GM23248 (cell line): Measurements from ENCODE around the gene NEIL1. TPM values are rescaled to one million over a fixed set of nuclear protein-coding genes. Genes with fewer than 3 reads are reported as not detected.
A peak's percentile ranks its signal among the peaks of the same experiment; 100 is the strongest.
"Not testable (repeated sequence)": the region's sequence is repeated elsewhere in the genome, so short reads cannot be mapped to it uniquely, and the experiment has no call there.

ENCODE experiments used
- DNase-seq: peaks from one replicate; pipeline ENCODE4 v3.0.0-alpha.2; 2015
- H2AFZ ChIP-seq: fragments of 200-600 bp; sonication (generic); 2 replicates; pipeline ENCODE4 v1.6.1; 2016; ENCODE audit warnings: antibody characterized with exemption
- H3F3A ChIP-seq: fragments of 200-600 bp; sonication (generic); 2 replicates; pipeline ENCODE4 v1.6.1; 2016; ENCODE audit warnings: mild to moderate bottlenecking, antibody characterized with exemption, mixed run types; ENCODE audit not compliant: insufficient read depth
- H3K27ac ChIP-seq: fragments of 200-600 bp; sonication (generic); 2 replicates; pipeline ENCODE4 v1.5.1; 2016; ENCODE audit warnings: mild to moderate bottlenecking
- H3K27me3 ChIP-seq: fragments of 200-600 bp; sonication (generic); replicated peaks from 2 replicates; pipeline ENCODE4 v1.6.1; 2016; ENCODE audit warnings: mild to moderate bottlenecking; ENCODE audit not compliant: insufficient read depth
- H3K36me3 ChIP-seq: fragments of 200-600 bp; sonication (generic); 2 replicates; pipeline ENCODE4 v1.6.1; 2016; ENCODE audit warnings: low read depth, mild to moderate bottlenecking
- H3K4me1 ChIP-seq: fragments of 200-600 bp; sonication (generic); 2 replicates; pipeline ENCODE4 v1.6.1; 2016; ENCODE audit warnings: mild to moderate bottlenecking; ENCODE audit not compliant: insufficient read depth
- H3K4me2 ChIP-seq: fragments of 200-600 bp; sonication (generic); one replicate; pipeline ENCODE4 v1.6.1; 2016; ENCODE audit warnings: mild to moderate bottlenecking; ENCODE audit not compliant: unreplicated experiment
- H3K4me3 ChIP-seq: fragments of 200-600 bp; sonication (generic); 2 replicates; pipeline ENCODE4 v1.5.1; 2016; ENCODE audit warnings: mild to moderate bottlenecking
- H3K79me2 ChIP-seq: fragments of 200-600 bp; sonication (generic); 2 replicates; pipeline ENCODE4 v1.6.1; 2016; ENCODE audit warnings: mild to moderate bottlenecking; ENCODE audit not compliant: insufficient read depth
- H3K9ac ChIP-seq: fragments of 200-600 bp; sonication (generic); 2 replicates; pipeline ENCODE4 v1.6.1; 2016; ENCODE audit warnings: mild to moderate bottlenecking
- H3K9me2 ChIP-seq: fragments of 200-600 bp; sonication (generic); 2 replicates; pipeline ENCODE4 v1.6.1; 2016; ENCODE audit warnings: mixed run types, mild to moderate bottlenecking, moderate library complexity; ENCODE audit not compliant: insufficient read depth
- H3K9me3 ChIP-seq: fragments of 200-600 bp; sonication (generic); one replicate; pipeline ENCODE4 v1.6.1; 2017; ENCODE audit warnings: low read depth
- H4K20me1 ChIP-seq: fragments of 200-600 bp; sonication (generic); 2 replicates; pipeline ENCODE4 v1.6.0; 2016; ENCODE audit not compliant: insufficient read depth
- EZH2 ChIP-seq: fragments of 200-600 bp; sonication (generic); IDR thresholded peaks from 2 replicates; pipeline ENCODE4 v1.6.1; 2018; ENCODE audit warnings: antibody characterized with exemption, mild to moderate bottlenecking; ENCODE audit not compliant: insufficient read depth, poor library complexity, severe bottlenecking
- EZH2phosphoT487 ChIP-seq: fragments of 200-600 bp; sonication (generic); IDR thresholded peaks from 2 replicates; pipeline ENCODE4 v1.6.1; 2018; ENCODE audit warnings: antibody characterized with exemption, moderate library complexity, mild to moderate bottlenecking, low read depth; ENCODE audit not compliant: insufficient read depth
- WGBS, 2 experiments: methylation state at CpG; one replicate each; pipeline ENCODE4 v1.1.6; 2015 to 2017; ENCODE audit warnings: low lambda C conversion rate in 2 of 2, low coverage in 1 of 2; ENCODE audit errors: missing lambda C conversion rate in 2 of 2; 5-methylcytosine and 5-hydroxymethylcytosine counted together
- in situ Hi-C: fragments of 300-500 bp; cut with MboI; formaldehyde crosslinking; loops from 2 replicates; pipeline ENCODE4 v1.15.0; 2020
- polyA plus RNA-seq: library from polyadenylated mRNA; unstranded; fragments of >200 nt; fragmentation: Nextera tagmentation; extraction: Ambion mirVana; gene quantifications from 2 replicates; pipeline ENCODE4 v1.2.1, GENCODE V29; 2016
- total RNA-seq: library from RNA; depleted of rRNA; stranded (reverse); fragments of >200 nt; shearing (Covaris generic); gene quantifications from 2 replicates; pipeline ENCODE4 v1.2.3, GENCODE V29; 2014

The NEIL1 gene
- total and polyA plus RNA-seq, 2 experiments from 2014 or later = 3.9 to 15.9 TPM

- Histone ChIP-seq H3K9ac (no peak overlapping the region), H2AFZ (no peak overlapping the region), H3K4me1 (no peaks in the 10 kb centered on the region), H3K27me3 (no peaks in the 10 kb centered on the region), H3K9me3 (no peaks in the 10 kb centered on the region), H3K36me3 (no peaks in the 10 kb centered on the region), H3K27ac (no peak overlapping the region), H4K20me1 (no peaks in the 10 kb centered on the region), H3K4me3 (no peak overlapping the region), H3K9me2 (no peaks in the 10 kb centered on the region), H3K4me2 (no peak overlapping the region), H3K79me2 (no peaks in the 10 kb centered on the region), H3F3A (no peaks in the 10 kb centered on the region)
- no peak for TF ChIP-seq EZH2
- TF ChIP-seq EZH2phosphoT487 = no peak
- 93% methylated on average over 2 of the region's 2 CpGs for WGBS, 2 experiments
- no peak for DNase-seq
- in situ Hi-C loops = no loop called here
Measured at GRCh38 chr15:75329571-75329970, 17.3 kb upstream of the NEIL1 start.

DNA sequence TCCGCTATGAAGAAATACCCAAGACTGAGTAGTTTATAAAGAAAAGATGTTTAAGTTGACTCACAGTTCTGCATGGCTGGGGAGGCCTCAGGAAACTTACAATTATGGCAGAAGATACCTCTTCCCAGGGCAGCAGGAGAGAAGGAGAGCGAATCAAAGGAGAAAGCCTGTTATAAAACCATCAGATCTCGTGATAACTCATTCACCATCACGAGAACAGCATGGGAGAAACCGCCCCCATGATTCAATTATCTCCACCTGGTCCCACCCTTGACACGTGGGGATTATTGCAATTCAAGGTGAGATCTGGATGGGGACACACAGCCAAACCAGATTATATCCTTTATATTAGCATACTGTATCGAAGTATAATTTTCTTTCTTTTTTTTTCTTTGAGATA lies 14.7 kb upstream of the NEIL1 start:
- peaks cover 13% of the 10 kb centered on the region for H3K79me2 ChIP-seq
- DNase-seq, H4K20me1 ChIP-seq, H3K4me3 ChIP-seq, H3K27me3 ChIP-seq, H3K27ac ChIP-seq, in situ Hi-C loops, H3K4me2 ChIP-seq, H3K9me2 ChIP-seq, H2AFZ ChIP-seq, H3K36me3 ChIP-seq, H3K9ac ChIP-seq, H3K9me3 ChIP-seq, H3F3A ChIP-seq: not testable (repeated sequence)
- 52 to 59% methylated on average over 7 of the region's 7 CpGs for WGBS, 2 experiments
- peaks cover 10% of the 10 kb centered on the region; the same call in 1 of the 2 replicates for H3K4me1 ChIP-seq

DNA sequence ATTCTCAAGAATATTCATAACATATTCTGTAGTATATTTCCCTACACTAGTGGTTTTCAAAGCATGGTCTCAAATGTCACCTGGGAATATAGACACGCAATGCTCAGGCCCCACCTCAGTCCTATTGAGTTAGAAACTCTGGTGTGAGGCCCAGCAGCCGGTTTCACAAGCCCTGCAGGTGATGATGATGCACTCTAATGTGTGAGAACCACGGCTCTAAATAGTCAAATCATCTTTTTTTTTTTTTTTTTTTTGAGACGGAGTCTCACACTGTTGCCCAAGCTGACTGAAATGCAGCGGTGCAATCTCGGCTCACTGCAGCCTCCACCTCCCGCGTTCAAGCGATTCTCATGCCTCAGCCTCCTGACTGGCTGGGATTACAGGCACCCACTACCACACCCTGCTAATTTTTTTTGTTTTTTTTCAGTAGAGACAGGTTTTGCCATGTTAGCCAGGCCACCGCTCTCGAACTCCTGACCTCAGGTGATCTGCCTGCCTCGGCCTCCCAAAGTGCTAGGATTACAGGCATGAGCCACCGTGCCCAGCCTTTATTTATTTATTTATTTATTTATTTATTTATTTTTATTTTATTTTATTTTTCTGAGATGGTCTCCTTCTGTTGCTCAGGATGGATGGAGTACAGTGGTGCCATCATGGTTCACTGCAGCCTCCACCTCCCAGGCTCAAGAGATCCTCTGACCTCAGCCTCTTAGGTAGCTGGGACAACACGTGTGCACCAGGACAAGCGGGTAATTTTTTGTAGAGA lies 13.0 kb upstream of the NEIL1 start:
- H3K79me2 ChIP-seq = peaks cover 15% of the 10 kb centered on the region
- H3K4me1 ChIP-seq = peaks cover 10% of the 10 kb centered on the region; the same call in 1 of the 2 replicates
- H3K9me3 ChIP-seq, H3K9ac ChIP-seq, H4K20me1 ChIP-seq, H3K27me3 ChIP-seq, H3K36me3 ChIP-seq, H3K27ac ChIP-seq, in situ Hi-C loops, H3K4me2 ChIP-seq, DNase-seq, H3K9me2 ChIP-seq, H3K4me3 ChIP-seq, H2AFZ ChIP-seq, H3F3A ChIP-seq: not testable (repeated sequence)
- WGBS, 2 experiments = 76 to 79% methylated on average over 15 of the region's 15 CpGs

- H4K20me1 ChIP-seq = no peaks in the 10 kb centered on the region
- no peak for TF ChIP-seq EZH2phosphoT487
- TF ChIP-seq EZH2 = no peak
- no peak for DNase-seq
- in situ Hi-C loops = no loop called here
- no peak overlapping the region for H3K27ac ChIP-seq
- peaks cover 10% of the 10 kb centered on the region; the same call in 1 of the 2 replicates for H3K4me1 ChIP-seq
- peak overlapping the region; percentile 90 for H3K4me3 ChIP-seq
- WGBS, 2 experiments = 49 to 50% methylated on average over 3 of the region's 3 CpGs
- no peaks in the 10 kb centered on the region for H3F3A ChIP-seq
- peak overlapping the region; percentile 95 for H2AFZ ChIP-seq
- peak overlapping the region; percentile 91 for H3K9ac ChIP-seq
- peaks cover 15% of the 10 kb centered on the region for H3K79me2 ChIP-seq
- H3K9me3 ChIP-seq = no peaks in the 10 kb centered on the region
- H3K27me3 ChIP-seq = no peaks in the 10 kb centered on the region
- H3K36me3 ChIP-seq = no peaks in the 10 kb centered on the region; the same call in 1 of the 2 replicates
- peak overlapping the region; percentile 90 for H3K4me2 ChIP-seq
- no peaks in the 10 kb centered on the region for H3K9me2 ChIP-seq
Measured at GRCh38 chr15:75335313-75335704, 11.5 kb upstream of the NEIL1 start.
